Measurements from ENCODE around the gene S100A14.

S100A14 gene

DNA sequence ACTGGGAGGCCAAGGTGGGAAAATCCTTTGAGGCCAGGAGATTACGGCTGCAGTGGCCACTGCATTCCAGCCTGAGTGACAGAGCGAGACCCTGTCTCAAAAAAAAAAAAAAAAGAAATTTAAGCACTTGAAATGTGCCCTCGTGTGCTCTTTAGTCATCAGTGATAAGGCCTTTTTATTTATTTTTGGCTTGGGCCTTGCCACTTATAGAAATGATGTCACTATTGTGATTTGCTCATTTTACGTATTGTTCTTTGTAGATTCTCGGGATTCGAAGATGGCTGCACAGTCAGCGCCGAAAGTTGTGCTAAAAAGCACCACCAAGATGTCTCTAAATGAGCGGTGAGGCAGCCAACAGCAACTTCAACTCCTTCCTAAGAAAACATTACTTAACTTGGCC, 20.2 kb upstream of the S100A14 start:
- no peak for DNase-seq

DNA sequence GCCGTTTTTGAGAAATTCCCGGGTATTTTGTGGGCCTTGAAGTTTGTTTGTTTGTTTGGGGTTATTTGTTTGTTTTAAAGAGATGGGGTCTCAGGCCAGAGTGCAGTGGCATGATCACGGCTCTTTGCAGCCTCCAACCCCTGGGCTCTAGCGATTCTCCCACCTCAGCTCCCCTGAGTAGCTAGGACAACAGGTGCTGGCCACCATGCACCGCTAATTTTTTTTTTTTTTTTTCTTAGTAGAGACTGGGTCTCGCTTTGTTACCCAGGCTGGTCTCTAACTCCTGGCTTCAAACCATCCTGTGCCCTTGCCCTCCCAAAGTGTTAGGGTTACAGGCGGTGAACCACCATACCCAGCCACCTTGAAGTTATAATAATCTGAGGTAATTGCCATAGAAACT, 19.7 kb upstream of the S100A14 start:
- DNase-seq, result no peak

DNA sequence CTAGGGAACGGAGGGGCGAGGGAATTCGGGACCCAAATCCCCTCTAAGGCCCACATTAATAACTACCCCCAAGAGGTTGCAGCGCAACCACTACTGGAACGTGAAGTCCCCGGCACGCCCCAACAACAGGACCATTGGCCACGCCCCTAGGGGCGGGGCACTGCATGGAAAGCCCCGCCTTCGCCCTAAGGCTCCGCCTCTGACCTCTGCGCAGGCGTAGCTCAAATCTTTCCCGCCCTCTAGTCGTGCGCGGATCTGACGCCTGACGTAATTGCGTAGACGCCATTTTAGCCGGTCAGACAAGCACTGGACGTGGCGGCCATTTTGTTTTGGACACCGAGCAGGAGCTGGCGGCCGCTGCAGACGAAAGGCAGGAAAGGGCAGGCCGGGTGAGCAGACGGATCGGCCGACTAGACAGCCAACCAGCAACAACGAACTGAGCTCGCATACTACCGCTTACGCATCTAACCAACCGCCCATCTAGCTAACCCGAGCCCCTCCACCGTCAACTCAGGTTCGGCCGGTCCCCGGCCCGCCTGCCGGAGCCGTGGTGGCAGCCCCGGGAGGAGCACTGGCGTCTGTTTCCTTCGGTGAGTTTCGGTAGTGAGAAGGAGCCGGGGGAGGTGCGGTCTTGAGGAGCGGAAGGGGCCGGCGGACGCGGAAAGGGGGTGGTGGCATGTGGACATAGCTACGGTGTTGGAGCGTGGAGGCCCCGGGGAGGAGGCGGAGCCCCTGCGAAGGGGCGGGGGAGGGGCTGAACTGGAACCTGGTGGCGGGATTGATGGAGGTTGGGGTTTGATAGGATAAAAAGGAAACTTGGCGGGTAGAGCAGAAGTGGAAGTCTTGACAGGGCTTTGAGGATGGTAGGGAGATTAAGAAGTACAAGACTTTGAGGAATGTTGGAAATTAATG, 17.9 kb upstream of the S100A14 start, which contains the start of gene CHTOP:
Gene CHTOP, plus strand, starts transcription at position 313 of the 912 bp plus-strand sequence. CDS start 2,523 bp downstream, outside the sequence.
- DNase-seq, result peak; percentile 90

DNA sequence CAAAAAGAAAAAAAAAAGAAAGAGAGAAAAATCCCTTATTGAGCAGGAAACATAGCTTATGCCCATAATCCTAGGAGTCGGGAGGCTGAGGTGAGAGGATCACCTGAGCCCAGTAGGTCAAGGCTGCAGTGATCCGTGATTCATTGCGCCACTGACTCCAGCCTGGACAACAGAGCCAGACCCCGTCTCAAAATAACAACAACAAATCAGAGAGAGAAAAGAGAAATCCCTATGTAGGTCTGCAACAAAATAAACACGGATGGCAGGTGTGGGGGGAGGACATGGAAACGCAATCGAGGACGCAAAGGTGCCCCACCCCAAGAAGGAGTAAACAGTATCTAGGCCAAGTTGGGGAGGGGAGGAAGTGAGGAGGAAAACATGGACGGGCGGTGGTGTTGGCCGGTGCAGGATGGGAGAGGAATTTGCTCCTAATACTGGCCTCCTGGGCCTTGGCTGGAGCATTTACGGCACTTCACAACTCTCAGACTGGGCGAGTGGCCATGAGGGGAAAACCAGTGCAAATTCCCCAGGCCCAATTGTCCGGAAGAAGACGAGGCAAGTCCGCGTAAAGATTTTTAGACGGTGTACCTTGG, 17.1 kb upstream of the S100A14 start:
- DNase-seq, result no peak

DNA sequence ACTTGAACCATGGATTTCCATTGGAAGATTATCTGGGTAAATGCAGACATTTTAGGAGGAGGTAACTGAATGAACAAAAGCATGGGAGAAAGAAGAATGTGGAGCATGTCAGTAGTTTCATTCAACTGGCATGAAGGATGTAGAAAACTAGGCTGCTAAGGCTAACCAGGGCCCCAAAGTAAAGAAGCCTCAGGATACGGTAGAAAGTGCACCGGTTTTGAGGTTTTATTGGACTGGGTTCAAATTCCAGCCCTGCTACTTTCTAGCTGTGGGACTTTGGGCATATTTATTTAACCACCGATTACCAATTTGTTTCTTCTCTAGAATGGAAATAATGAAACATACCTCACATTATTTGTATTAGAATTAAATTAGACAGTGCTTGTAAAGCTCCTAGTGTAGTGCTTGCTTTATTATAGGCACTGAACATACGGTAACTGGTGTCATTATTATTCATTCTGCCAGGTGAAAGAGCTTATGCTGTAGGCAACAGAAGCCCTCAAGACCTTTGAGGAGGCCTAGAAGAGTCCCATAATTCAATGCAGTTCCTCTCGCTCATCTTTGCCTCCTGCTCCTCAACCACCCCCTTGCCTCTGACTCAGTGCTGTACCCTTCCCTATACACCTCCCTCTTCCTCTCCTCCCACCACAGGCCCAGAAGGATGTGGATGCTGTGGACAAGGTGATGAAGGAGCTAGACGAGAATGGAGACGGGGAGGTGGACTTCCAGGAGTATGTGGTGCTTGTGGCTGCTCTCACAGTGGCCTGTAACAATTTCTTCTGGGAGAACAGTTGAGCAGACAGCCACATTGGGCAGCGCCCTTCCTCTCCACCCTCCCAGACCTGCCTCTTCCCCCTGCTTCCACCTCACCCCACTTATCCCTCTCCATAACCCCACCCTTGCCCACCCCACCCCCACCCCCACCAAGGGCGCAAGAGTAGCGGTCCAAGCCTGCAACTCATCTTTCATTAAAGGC, 15.2 kb upstream of the S100A14 start:
- no peak for DNase-seq

DNA sequence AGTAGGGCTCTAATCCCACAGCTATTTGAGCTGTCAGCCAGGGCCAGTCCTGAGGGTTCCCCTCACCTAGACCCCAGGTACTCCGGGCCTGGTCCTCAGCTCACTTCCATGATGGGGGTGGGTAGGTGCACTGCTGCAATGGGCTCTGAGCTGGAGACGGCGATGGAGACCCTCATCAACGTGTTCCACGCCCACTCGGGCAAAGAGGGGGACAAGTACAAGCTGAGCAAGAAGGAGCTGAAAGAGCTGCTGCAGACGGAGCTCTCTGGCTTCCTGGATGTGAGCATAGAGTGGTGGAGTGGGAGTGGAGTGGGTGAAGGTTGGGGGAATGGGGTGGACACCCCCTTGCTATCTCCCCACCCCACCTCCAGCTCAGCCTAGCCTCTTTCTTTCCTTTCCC, 14.3 kb upstream of the S100A14 start:
- DNase-seq, result no peak

DNA sequence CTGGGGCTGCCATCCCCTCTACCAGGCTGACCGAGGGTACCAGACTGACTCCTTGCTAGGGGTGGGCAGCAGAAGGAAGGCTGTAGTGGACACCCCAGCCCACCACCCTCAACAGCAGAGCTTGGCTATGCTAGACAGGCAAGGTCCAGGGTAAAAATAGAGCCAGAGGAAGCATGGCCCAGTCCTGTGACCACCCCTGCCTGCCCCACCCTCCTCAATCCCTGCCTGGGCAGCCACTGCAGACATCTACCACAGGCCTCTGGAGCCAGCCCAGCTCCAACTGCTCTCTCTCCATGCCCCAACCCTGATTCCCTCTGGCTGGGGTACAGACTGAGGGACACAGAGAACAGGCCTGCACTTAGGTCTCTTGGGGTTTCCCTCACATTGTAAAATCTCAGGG, 13.8 kb upstream of the S100A14 start:
- DNase-seq, result no peak

DNA sequence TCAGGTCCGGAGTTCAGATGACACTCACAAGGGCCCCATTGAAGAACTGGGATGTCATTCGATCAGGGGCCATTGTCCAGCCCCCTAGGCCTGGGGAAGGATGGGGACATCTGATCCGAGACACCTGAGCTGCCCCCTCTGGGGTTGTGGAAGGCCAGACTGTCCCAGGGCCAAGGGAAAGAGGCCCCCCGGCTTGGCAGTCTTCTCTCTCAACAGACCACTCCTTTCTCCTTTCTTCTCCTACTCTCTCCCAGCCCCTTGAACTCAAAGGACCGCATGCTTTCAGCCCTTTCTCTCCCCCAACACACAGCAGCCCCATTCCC, 13.2 kb upstream of the S100A14 start:
- no peak for DNase-seq

DNA sequence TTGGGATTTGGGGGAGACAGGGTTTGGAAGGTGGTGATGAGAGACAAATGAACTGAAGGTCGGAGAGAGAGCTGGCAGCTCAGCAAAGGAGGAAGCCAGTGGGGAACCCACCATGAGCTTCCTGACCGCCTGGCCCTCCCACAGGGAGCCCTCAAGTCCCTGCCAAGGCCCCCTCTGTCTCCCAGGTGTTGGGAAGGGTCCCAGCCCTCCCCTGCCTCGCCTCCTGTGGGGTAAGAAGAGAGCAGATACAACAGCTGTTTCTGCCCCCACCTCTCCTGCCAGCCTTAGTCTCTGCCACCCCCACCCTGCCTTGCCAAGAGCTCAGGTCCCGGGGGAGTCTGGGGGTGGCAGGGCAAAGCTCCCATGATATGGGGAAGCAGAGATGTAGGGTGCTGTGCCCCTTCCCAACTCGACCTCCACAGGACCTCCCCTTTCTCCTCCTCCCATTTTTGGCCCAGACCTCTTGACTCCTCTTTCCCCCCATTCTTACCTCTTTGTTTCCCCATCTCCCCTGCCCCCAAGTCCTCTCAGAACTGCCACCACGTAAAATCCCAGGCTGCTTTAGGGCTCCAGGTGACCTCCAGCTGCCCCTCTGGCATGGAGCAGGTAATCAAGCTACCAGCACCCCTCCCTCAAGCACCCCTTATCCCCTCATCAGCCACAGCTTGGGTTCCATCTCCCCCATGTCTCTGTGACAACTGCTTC, 12.7 kb upstream of the S100A14 start:
- no peak for DNase-seq

DNA sequence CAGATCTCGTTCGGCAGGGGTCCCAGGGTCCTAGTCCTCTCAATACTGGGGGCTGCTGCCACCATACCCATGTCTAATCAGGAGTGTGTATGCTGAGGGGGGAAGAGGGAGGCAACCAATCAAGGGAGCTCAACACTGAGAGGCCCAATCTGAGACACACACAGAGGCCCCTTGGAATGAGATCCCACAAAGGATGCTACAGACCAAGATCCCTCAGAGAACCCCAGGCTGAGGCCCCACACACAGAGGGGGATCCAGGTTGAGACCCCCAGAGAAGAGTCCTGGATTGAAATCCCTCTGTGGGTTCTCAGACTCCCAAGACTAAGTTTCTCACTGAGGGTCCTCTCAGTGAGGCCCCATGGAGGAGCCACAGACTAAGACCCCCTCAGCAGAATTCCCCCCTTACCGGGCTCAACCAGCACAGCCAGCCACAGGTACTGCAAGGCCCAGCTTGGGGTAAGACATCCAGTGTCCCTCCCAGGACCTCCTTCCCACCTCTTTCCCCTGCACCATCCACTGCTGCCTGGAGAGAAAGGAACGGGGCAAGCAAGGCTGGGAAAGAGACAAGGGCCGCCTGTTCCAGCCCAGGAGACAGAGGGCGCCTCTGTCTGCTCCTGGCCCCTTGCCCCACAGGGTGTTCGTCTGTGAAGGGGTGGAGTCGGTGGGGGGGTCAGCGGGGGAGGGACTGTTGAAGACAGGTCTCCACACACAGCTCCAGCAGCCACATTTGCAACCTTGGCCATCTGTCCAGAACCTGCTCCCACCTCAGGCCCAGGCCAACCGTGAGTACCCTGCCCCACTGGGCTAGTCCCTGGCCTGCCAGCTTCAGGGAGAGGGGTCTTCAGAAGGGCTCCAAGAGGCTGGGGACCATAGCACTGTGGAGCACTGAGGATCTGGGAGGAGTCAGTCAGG, 11.8 kb upstream of the S100A14 start, which contains the start of gene S100A1:
Gene S100A1, plus strand, starts transcription at position 720 of the 912 bp plus-strand sequence. CDS start 2,088 bp downstream, outside the sequence.
- no peak for DNase-seq

DNA sequence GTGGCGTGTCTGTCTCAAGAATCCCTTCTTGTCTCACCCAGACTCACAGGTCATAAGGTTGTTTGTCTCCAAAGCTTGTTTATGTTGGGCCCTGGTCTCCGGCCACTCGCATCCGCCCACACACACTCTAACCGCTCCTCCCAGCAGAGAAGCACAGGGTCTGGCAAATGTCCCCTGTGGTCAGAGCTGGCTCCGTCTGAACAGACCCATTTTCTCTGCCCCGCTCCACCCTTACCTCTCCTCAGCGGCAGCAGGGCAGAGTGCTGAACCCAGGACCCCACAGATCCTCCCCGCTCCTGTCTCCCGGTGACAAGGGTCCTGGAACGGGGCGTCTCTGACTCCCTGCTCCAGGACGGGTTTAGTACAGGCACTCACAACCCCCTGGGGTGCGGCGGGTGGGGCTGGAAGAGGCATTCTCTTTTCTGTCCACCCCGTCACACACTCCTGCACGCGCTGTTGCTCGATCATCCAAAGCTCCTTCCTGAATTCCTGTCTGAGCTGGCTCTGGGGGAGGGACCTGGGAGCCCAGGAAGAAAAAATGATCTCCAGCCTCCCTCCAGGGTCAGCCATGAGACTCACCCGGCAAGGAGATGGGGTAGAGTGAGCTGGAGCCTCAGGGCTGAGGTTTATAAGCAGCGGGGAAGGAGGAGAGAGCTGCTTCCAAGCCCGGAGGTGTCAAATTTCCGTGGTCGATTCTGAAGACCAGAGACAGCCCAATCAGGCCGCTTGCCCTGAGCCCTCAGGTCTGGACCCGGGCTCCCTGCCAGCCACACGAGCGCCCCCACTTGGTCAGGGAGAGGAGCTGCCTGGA, 11.0 kb upstream of the S100A14 start, which contains the start of gene S100A13:
Gene S100A13, minus strand, starts transcription at position 602 of the 811 bp plus-strand sequence. CDS start 1,033 bp downstream, outside the sequence.
- peak; percentile 75 for DNase-seq

DNA sequence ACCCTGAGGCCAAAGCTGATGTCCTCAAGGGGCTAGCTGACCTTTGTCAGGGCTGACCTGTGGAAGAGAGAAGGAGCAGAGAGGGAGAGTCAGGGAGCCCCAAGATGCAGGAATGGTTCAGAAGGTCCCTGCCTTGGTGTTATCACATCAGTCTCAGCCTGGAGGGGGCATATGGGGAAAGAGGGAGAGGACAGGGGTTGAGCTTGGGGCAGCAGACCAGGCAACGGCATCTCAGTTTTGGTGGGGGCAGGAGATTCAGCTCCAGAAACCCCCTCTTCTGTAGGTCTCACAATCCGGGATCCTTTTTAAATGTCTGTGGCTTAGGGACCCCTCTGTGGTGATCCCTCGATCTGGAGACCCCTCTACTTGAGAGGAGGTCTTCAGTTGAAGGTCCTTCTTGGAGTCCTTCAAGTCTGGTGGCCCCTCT, 10.4 kb upstream of the S100A14 start:
- no peak for DNase-seq

DNA sequence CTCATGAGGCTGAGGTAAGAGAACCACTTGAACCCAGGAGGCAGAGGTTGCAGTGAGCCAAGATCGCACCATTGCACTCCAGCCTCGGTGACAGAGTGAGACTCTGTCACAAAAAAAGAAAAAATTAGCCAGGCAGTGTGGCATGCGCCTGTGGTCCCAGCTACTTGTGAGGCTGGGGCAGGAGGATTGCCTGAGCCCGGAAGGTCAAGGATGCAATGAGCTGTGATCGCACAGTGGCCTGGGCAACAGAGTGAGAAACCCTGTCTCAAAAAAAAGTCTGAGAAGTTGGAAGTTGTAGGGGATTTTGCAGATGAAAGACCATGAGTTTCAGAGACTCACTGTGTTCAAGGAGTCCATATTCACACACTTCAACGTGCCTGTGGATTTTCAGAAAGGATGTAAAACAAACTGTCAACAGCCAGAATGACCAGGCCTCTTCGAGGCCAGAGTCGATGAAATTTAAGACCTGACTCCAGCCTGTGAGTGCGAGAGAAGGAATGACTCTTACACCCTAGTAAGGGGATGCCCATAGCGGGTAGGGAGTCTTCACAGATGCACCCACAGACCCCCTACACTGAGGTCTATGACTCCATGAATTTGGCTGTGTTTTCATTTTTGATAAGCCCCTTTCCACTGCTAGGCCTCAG, 9.0 kb upstream of the S100A14 start:
- no peak for DNase-seq

DNA sequence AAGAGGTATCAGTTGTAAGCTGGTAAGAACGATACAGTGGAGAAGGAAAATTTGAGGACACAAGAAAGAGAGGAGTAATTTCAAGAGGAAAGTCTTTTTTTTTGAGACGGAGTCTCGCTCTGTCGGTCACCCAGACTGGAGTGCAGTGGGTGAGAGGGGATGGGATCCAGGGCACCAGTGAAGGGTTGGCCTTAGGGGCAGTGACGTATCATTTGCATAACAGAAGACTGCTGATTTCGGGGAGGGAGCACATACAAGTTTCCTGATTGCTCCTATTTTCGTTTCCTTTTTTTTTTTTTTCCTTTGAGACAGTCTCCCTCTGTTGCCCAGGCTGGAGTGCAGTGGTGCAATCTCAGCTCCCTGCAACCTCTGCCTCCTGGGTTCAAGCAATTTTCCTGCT, 7.0 kb upstream of the S100A14 start:
- no peak for DNase-seq

DNA sequence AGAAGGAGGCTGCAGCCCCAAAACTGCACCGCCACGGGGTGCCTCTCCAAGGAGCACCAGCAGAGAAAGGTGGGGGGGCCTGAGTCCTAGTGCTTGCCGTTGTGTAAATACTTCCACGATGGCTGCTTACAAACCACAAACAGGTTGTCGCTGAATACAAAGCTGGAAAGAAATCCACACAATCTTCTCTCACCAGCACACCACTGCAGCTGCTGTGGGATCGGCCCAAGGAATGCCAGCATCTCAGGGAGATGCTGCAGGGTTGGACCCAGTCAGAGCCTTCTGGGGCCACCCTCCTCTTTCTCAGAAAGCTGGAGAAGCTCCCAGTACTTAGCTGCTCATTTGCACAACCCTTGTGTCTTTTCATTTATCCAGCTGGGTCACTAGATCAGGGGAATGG, 3.0 kb upstream of the S100A14 start:
- DNase-seq, result no peak

DNA sequence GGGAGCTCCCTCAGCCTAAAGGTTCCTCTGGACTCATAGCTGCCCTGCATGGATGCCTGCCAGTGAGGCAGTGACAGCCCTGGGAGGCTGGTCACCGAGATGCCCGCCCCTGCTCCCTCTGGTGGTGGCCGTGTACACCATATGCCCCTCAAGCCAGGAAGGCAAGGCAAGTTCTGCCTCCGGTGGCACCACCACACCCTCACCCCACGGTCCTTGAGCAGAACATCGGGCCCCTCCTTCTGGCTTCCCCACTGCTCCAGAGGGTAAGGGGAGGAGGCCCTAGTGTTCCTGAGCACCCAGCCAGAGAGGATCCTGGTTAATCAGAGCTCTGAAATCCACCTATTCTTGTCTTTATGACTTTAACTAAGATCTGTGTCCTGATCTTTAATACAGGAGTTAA, 1.5 kb upstream of the S100A14 start:
- DNase-seq, result no peak

DNA sequence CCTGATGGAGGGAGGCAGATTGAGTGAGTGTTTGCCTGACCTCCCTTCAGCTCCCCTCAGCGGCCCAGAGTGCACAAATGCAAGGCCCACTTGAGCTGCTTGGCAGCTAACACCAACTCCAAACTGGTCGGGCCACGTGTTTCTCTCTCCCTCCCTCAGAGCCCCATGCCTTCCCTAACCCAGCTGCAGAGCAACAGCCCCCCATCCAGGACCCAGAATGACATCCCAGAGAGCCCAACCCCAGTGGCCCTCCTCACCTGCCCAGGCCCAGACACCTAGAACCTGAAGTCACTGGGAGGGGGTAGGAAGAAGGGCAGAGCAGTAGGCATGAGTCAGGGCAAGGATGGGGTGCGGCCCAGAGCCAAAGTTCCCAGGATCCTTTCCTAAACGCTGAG, 789 bp upstream of the S100A14 start:
- DNase-seq, result no peak

DNA sequence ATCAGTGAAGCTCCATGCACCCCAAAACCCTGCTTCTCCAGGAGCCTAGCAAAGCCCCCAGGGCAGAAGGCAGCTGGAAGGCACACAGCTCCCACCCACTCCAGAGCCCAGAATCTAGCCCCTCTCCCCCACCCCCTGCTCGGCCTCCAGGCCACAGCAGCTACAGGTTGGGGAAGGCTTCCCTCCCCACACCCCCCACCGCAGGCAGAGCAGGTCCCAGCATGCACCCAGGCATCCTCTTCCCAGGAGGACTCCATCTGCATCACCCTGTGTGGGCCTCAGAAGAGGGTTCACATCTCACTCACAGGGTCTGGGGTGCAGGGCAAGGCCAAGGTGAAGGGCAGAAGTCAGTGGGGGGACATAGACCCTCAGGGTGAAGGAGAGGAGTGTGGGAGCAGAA, 719 bp downstream of the S100A14 start:
- no peak for DNase-seq

DNA sequence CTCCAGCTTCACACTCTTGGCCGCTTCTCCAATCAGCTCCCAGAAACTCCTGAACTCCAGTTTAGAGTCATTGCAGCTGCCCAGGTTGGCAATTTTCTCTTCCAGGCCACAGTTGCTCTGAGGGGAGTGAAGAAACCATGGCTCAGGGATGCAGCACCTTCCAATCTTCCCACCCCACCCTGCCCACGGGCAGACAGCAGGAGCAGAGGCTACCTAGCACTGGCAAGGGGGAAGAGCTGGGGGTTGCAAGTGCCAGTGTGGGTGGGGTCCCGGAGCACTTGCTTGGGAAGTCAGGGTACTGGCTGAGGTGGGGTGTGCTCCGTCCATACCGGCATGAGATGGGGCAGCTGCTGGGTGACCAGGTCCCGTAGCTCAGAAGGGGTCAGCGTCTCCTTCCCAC, 1.2 kb downstream of the S100A14 start:
- no peak for DNase-seq
